Kidney (tissue), 14 donors: ENCODE measurements around the gene IREB2. TPM values are rescaled to one million over a fixed set of nuclear protein-coding genes. Genes with fewer than 3 reads are reported as not detected.

Experiments
- DNase-seq, 5 donors: peaks; one replicate each; pipeline ENCODE4 v3.0.0-alpha.2; 2013 to 2020
- FAIRE-seq: peaks from 2 replicates; lab custom pipeline; 2012; peaks lifted over from hg19 to GRCh38; lab: Jason Lieb, UNC
- H3K27ac ChIP-seq, 2 donors: one replicate each; pipeline ENCODE4 v1.7.0; 2013; ENCODE audit warnings: low read depth in 2 of 2, low read length in 2 of 2, inconsistent platforms in 1 of 2
- H3K27me3 ChIP-seq: one replicate; pipeline ENCODE4 v1.7.1; 2013; ENCODE audit warnings: low read length, inconsistent platforms; ENCODE audit not compliant: control insufficient read depth, insufficient read depth
- H3K36me3 ChIP-seq, 3 donors: one replicate each; pipeline versions ENCODE4 v1.7.0 to v1.7.1; 2013; ENCODE audit warnings: low read length in 3 of 3, control low read depth in 1 of 3, inconsistent platforms in 1 of 3; ENCODE audit not compliant: insufficient read depth in 3 of 3, control insufficient read depth in 2 of 3
- H3K4me1 ChIP-seq, 3 donors: one replicate each; pipeline versions ENCODE4 v1.7.0 to v1.7.1; 2013; ENCODE audit warnings: low read length in 3 of 3, inconsistent platforms in 1 of 3, low read depth in 1 of 3; ENCODE audit not compliant: control insufficient read depth in 2 of 3, insufficient read depth in 2 of 3
- H3K4me3 ChIP-seq, 3 donors: one replicate each; pipeline versions ENCODE4 v1.7.0 to v1.8.1; 2013; ENCODE audit warnings: low read length in 3 of 3, control low read depth in 1 of 3, inconsistent platforms in 1 of 3
- H3K9ac ChIP-seq, 3 donors: one replicate each; pipeline versions ENCODE4 v1.7.0 to v1.7.1; 2013; ENCODE audit warnings: low read length in 3 of 3, control low read depth in 1 of 3, inconsistent platforms in 1 of 3
- H3K9me3 ChIP-seq, 3 donors: one replicate each; pipeline versions ENCODE4 v1.7.0 to v1.7.1; 2013; ENCODE audit warnings: low read length in 3 of 3, control low read depth in 1 of 3, inconsistent platforms in 1 of 3; ENCODE audit not compliant: control insufficient read depth in 2 of 3, insufficient read depth in 1 of 3
- intact Hi-C: fragments of 100-400 bp; cut with DNase I; formaldehyde crosslinking; loops from one replicate; pipeline ENCODE4 v1.11.1; 2022
- polyA plus RNA-seq: library from polyadenylated mRNA; stranded (reverse); fragments of 350-450 nt; fragmentation: Illumina TruSeq; extraction: RNeasy Lipid Tissue Mini Kit (QIAGEN cat#74804); gene quantifications from one replicate; pipeline ENCODE4 v1.2.3, GENCODE V29; 2014; ENCODE audit warnings: low read depth, low replicate concordance; ENCODE audit not compliant: insufficient read depth
- total RNA-seq: library from RNA; stranded (reverse); fragmentation: NEBNext Ultra II Directional; extraction: Animal tissue kit (Norgen Biotek cat#: 25700); gene quantifications from one replicate; pipeline ENCODE4 v1.2.1, GENCODE V29; 2021
- TF ChIP-seq, protein P1 (sequence below): IDR thresholded peaks from 3 replicates; pipeline ENCODE4 v1.5.1; 2012; ENCODE audit warnings: mild to moderate bottlenecking, moderate library complexity, borderline replicate concordance; ENCODE audit not compliant: insufficient read depth; ENCODE audit errors: extremely low read depth
- donor health status: control.
- donor health status: control.
- donor health status: control.
- donor health status: control.
- donor health status: control.
- donor health status: DM: yes; HTN: yes; CAD: no.
- donor health status: Normal renal cell carcinoma (clear cell type).

The IREB2 gene
- total and polyA plus RNA-seq, 2 donors from 2014 or later = 8.3 to 48.7 TPM

DNA sequence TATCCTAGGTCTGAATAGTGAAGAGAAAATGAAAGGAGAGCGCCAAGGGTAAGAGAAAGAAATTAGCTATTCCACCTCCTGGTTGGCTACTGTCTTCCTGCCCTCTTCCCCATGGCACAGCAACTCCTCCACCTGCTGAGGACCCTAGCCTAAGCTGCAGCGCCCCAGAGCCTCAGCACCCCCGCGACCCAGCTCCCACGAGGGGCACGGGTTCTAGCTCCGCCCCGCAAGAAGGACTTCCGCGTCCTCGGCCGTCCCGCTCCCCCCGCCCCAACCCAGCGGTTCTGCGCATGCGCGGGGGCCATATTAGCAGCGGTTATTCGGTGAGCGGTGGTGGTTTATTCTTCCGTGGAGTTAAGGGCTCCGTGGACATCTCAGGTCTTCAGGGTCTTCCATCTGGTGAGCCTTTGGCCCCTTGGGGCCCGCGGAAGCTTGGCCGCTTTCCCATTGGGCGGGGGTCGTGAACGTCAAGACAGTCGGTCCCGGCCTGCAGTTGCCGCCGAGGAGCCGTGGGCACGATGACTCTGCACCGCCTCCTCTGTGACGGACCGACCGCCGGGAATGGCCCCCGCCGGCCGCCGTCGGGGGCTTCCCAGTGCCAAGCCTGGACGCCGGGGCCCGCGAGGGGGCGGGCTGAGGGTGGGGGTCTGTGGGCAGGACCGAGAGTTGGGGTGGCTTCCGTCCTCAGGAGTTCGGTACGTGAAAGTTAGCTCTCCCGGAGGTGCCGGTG is 102.3 kb downstream of the IREB2 start, which contains the start of gene PSMA4:
Gene PSMA4 (plus strand): TSS at position 304 of the 730 bp plus-strand sequence. CDS start 1,484 bp downstream, outside the sequence.
- H3K27me3 ChIP-seq = no peaks in the 10 kb centered on the region
- peaks cover 5 to 20% (median 7%) of the 10 kb centered on the region in 3 donors for H3K36me3 ChIP-seq
- H3K27ac ChIP-seq = peak within 1 kb of the TSS; percentile 86 to 93
- H3K9ac ChIP-seq = peak within 1 kb of the TSS; percentile 82 to 99 (median 97)
- intact Hi-C loops = no loop called here
- H3K4me3 ChIP-seq = peak within 1 kb of the TSS; percentile 95 to 99 (median 98)
- no peaks in the 10 kb centered on the region for H3K9me3 ChIP-seq
- TF ChIP-seq, protein P1, sequence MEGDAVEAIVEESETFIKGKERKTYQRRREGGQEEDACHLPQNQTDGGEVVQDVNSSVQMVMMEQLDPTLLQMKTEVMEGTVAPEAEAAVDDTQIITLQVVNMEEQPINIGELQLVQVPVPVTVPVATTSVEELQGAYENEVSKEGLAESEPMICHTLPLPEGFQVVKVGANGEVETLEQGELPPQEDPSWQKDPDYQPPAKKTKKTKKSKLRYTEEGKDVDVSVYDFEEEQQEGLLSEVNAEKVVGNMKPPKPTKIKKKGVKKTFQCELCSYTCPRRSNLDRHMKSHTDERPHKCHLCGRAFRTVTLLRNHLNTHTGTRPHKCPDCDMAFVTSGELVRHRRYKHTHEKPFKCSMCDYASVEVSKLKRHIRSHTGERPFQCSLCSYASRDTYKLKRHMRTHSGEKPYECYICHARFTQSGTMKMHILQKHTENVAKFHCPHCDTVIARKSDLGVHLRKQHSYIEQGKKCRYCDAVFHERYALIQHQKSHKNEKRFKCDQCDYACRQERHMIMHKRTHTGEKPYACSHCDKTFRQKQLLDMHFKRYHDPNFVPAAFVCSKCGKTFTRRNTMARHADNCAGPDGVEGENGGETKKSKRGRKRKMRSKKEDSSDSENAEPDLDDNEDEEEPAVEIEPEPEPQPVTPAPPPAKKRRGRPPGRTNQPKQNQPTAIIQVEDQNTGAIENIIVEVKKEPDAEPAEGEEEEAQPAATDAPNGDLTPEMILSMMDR = no peak
- peaks cover 0 to 2% (median 0%) of the 10 kb centered on the region in 3 donors for H3K4me1 ChIP-seq
- DNase-seq = peak; percentile 94 to 97 (median 95)
- FAIRE-seq = no peak

DNA sequence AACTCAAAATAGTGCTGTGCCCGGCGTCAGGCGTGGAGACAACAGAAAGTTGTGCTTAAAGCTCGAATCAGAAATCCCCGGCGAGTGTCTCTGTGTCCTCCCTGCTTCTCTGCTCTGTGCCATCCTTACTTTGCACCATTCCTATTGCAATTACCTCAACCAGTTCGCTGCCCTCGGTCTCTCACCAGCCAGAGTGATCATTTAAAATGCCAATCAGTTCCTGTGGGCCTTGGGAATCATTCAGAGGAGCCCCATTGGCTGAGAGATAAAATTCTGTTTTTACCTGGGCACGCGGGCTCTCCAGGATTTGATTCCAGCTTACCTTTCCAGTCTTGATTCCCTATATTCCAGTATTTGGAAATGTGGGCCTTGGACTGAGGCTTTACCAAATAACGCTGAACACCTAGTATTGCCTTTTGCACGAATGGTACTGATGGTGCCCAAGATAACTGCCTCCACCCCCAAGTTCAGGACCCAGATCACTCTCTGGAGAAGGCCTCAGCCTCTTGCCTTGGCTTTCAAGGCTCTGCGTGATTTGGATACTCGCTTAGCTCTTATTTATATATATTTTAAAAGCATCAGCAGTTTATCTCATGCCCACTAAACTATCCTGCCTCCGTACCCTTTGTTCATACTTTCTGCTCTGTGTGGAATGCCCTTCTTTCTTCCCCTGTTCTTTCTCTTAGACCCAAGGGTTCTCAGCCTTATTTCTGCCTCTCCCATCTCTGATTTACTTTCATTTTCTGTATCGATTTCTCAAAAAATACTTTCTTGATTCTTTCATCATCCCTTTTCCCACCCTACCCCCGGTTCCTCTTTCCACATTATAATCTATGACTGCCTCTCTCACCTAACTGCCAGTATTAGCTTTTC is 103.1 kb downstream of the IREB2 start:
- no peaks in the 10 kb centered on the region for H3K9me3 ChIP-seq
- peaks cover 0 to 2% (median 0%) of the 10 kb centered on the region in 3 donors for H3K4me1 ChIP-seq
- DNase-seq (no peak), FAIRE-seq (no peak)
- H3K4me3 ChIP-seq = peak overlapping the region; percentile 95 to 99 (median 98)
- intact Hi-C loops = no loop called here
- TF ChIP-seq, protein P1 = no peak
- peaks cover 9 to 28% (median 11%) of the 10 kb centered on the region in 3 donors for H3K36me3 ChIP-seq
- H3K9ac ChIP-seq = peak overlapping the region; percentile 57 to 99 (median 97)
- no peaks in the 10 kb centered on the region for H3K27me3 ChIP-seq
- peak overlapping the region; percentile 86 to 93 for H3K27ac ChIP-seq

- DNase-seq (no peak), FAIRE-seq (no peak)
- Histone ChIP-seq H3K27ac (no peak overlapping the region), H3K9me3 (no peaks in the 10 kb centered on the region), H3K9ac (peak overlapping the region in 2 of 3 donors; percentile 97 to 99), H3K4me3 (peak overlapping the region in 2 of 3 donors; percentile 95 to 98), H3K4me1 (peaks cover 0 to 2% (median 0%) of the 10 kb centered on the region in 3 donors), H3K27me3 (no peaks in the 10 kb centered on the region), H3K36me3 (peaks cover 9 to 34% (median 11%) of the 10 kb centered on the region in 3 donors)
- TF ChIP-seq, protein P1 = no peak
- intact Hi-C loops = no loop called here
Measured at GRCh38 chr15:78541744-78542034, 103.7 kb downstream of the IREB2 start.
